MCF 10A (cell line): Measurements from ENCODE around the gene LIMD2. TPM values are rescaled to one million over a fixed set of nuclear protein-coding genes. Genes with fewer than 3 reads are reported as not detected.
"Not testable (repeated sequence)": the region's sequence is repeated elsewhere in the genome, so short reads cannot be mapped to it uniquely, and the experiment has no call there.

Source experiments
- BruUV-seq: library from RNA; stranded (reverse); fragments of 400-500 nt; replicated peaks from 2 replicates; lab custom pipeline; 2021; lab: Mats Ljungman, UMichigan
- CTCF ChIA-PET: fragments of 300-600 bp; sonication (Branson Sonifier 250); formaldehyde crosslinking; extraction: SDS; loops from one replicate; lab custom pipeline; 2021; ENCODE audit warnings: antibody characterized with exemption, inconsistent platforms; lab: Yijun Ruan, JAX
- POLR2A ChIA-PET: fragments of 300-600, 350-650 bp; sonication (Branson Sonifier 250); formaldehyde crosslinking; extraction: SDS; loops from one replicate; lab custom pipeline; 2020; ENCODE audit warnings: antibody characterized with exemption, inconsistent platforms; lab: Yijun Ruan, JAX
- DNase-seq: peaks from one replicate; pipeline ENCODE4 v3.0.0-alpha.2; 2018; ENCODE audit not compliant: unreplicated experiment
- H3K27ac Mint-ChIP-seq: one replicate; pipeline ENCODE4 v1.8.0; 2022; ENCODE audit warnings: mild to moderate bottlenecking, low read depth, mixed read lengths; ENCODE audit not compliant: unreplicated experiment
- H3K27me3 Mint-ChIP-seq: one replicate; pipeline ENCODE4 v1.8.0; 2022; ENCODE audit warnings: mixed read lengths; ENCODE audit not compliant: insufficient read depth, unreplicated experiment
- H3K36me3 Mint-ChIP-seq: one replicate; pipeline ENCODE4 v1.8.0; 2022; ENCODE audit warnings: mild to moderate bottlenecking, moderate library complexity, mixed read lengths; ENCODE audit not compliant: insufficient read depth, unreplicated experiment
- H3K4me1 Mint-ChIP-seq: one replicate; pipeline ENCODE4 v1.8.0; 2022; ENCODE audit warnings: mixed read lengths; ENCODE audit not compliant: insufficient read depth, unreplicated experiment
- H3K4me3 Mint-ChIP-seq: one replicate; pipeline ENCODE4 v1.8.0; 2022; ENCODE audit warnings: mild to moderate bottlenecking, moderate library complexity, mixed read lengths; ENCODE audit not compliant: unreplicated experiment
- H3K9me3 Mint-ChIP-seq: one replicate; pipeline ENCODE4 v1.8.0; 2022; ENCODE audit warnings: mixed read lengths; ENCODE audit not compliant: unreplicated experiment
- intact Hi-C: fragments of 100-400 bp; cut with micrococcal nuclease; formaldehyde crosslinking; loops from 2 replicates; pipeline ENCODE4 v1.14.1; 2022
- total RNA-seq: library from RNA; stranded (reverse); gene quantifications from 2 replicates; pipeline ENCODE4 v1.2.3, GENCODE V29; 2022
- TF ChIP-seq, protein P1 (sequence below): fragments of 200-600 bp; IDR thresholded peaks from one replicate; pipeline ENCODE4 v1.8.0; 2022; ENCODE audit warnings: antibody characterized with exemption, mild to moderate bottlenecking; ENCODE audit not compliant: unreplicated experiment

Gene LIMD2
- total RNA-seq, 1 experiment from 2014 or later, result 0.56 TPM

DNA sequence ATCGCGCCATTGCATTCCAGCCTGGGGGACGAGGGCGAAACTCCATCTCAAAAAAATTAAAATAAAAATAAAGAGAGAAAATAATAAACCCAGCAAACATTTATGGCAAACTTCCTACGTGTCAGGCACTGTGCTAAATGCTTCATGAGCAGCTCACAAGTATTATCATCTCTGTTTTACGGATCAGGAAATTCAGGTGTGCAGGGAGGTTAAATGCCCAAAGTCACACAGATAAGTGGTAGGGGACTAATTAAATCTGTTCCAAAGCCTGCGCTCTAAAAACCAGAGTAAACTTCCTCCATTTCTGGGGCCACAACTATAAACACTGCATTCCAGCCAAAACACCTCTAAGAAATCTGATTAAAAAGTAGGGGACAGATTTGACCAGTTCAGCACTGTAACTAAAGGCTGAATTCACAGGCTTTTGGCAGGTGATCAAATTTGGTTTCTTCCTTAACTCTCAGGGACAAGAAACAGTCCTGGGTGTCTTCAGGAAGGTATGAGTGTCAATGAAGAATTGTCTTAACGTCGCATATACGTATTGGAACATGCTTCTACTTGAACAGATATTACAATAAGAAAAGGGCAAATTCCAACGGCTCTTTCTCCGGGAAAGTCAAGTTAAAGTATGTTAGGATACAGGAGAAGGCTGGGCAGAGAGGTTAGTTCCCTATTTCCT lies 40.7 kb upstream of the LIMD2 start:
- ChIA-PET POLR2A (interaction anchor here (0.6 to 2.6 kb wide), 27 partner anchors 8 to 1675 kb away, joined by 3 to 63 read pairs (median 3); partner anchors contain the start of genes CCDC47, CEP95, DDX42 and DDX5), CTCF (interaction anchor here (0.7 to 1.0 kb wide), 3 partner anchors 94 to 132 kb away, joined by 3 to 5 read pairs (median 3); no protein-coding TSS in a partner anchor)
- Mint-ChIP-seq H3K27ac (peak overlapping the region; percentile 87), H3K9me3 (no peaks in the 10 kb centered on the region), H3K36me3 (peaks cover 21% of the 10 kb centered on the region), H3K4me3 (peak overlapping the region; percentile 89), H3K27me3 (no peaks in the 10 kb centered on the region), H3K4me1 (no peaks in the 10 kb centered on the region)
- peak; percentile 47 for DNase-seq
- intact Hi-C loops, result loop anchor here (2.0 kb wide), 2 partner anchors 32 to 118 kb away; partner anchors contain the start of genes CCDC47 and MAP3K3
- BruUV-seq, result TSS peak; percentile 43
- TF ChIP-seq, protein P1, sequence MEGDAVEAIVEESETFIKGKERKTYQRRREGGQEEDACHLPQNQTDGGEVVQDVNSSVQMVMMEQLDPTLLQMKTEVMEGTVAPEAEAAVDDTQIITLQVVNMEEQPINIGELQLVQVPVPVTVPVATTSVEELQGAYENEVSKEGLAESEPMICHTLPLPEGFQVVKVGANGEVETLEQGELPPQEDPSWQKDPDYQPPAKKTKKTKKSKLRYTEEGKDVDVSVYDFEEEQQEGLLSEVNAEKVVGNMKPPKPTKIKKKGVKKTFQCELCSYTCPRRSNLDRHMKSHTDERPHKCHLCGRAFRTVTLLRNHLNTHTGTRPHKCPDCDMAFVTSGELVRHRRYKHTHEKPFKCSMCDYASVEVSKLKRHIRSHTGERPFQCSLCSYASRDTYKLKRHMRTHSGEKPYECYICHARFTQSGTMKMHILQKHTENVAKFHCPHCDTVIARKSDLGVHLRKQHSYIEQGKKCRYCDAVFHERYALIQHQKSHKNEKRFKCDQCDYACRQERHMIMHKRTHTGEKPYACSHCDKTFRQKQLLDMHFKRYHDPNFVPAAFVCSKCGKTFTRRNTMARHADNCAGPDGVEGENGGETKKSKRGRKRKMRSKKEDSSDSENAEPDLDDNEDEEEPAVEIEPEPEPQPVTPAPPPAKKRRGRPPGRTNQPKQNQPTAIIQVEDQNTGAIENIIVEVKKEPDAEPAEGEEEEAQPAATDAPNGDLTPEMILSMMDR, result no peak

DNA sequence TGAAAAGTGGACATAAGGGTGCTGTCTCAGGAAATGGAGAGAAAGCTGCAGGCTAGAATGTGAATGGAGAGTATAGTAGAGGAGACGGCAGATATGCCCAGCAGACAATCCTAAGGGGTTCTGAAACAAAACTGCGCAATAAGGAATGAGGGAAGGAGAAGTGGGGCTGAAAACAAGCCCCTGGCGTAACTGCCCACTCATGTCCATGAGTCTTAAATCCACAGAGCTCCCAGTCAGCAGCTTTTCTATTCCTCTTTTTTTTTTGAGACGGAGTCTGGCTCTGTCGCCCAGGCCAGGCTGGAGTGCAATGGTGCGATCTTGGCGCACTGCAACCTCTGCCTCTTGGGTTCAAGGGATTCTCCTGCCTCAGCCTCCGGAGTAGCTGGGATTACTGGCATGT lies 35.8 kb upstream of the LIMD2 start:
- no TSS peak for BruUV-seq
- H3K27me3 Mint-ChIP-seq, result no peaks in the 10 kb centered on the region
- no peaks in the 10 kb centered on the region for H3K9me3 Mint-ChIP-seq
- TF ChIP-seq, protein P1, result no peak
- H3K4me1 Mint-ChIP-seq, result no peaks in the 10 kb centered on the region
- POLR2A ChIA-PET, result interaction anchor here (0.7 kb wide), 2 partner anchors 114 to 1109 kb away, joined by 3 read pairs; partner anchors contain the start of gene MAP3K3
- intact Hi-C loops, result no loop called here
- peaks cover 13% of the 10 kb centered on the region for H3K36me3 Mint-ChIP-seq
- CTCF ChIA-PET, result no interaction called here
- H3K27ac Mint-ChIP-seq, result no peak overlapping the region
- no peak for DNase-seq
- H3K4me3 Mint-ChIP-seq, result no peak overlapping the region

GRCh38 chr17:63722403-63722802 lies 22.5 kb upstream of the LIMD2 start:
- intact Hi-C loops, result no loop called here

DNA sequence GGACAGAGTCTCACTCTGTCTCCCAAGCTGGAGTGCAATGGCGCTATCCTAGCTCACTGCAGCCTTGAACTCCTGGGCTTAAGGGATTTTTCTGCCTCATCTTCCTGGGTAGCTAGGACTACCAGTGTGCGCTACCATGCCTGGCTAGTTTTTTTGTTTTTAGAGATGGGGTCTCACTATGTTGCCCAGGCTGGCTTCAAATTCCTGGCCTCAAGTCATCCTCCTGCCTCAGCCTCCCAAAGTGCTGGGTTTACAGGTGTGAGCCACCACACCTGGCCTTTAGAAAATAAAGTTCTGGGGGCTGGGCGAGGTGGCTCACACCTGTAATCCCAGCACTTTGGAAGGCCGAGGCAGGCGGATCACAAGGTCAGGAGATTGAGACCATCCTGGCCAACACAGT lies 20.3 kb upstream of the LIMD2 start:
- H3K36me3 Mint-ChIP-seq, result peaks cover 30% of the 10 kb centered on the region
- H3K27me3 Mint-ChIP-seq, CTCF ChIA-PET, H3K4me3 Mint-ChIP-seq, DNase-seq, H3K27ac Mint-ChIP-seq, H3K9me3 Mint-ChIP-seq, BruUV-seq, intact Hi-C loops, H3K4me1 Mint-ChIP-seq: not testable (repeated sequence)
- POLR2A ChIA-PET, result interaction anchor here (1.1 kb wide), 1 partner anchor 22 kb away, joined by 3 read pairs; no protein-coding TSS in a partner anchor

More at GRCh38 chr17:63722403-63722802, 22.5 kb upstream of the LIMD2 start:
- POLR2A ChIA-PET, result interaction anchor here (0.6 to 1.4 kb wide), 3 partner anchors 9 to 20 kb away, joined by 3 read pairs; no protein-coding TSS in a partner anchor
- TF ChIP-seq, protein P1, result no peak
- CTCF ChIA-PET, result interaction anchor here (0.6 kb wide), 2 partner anchors 352 to 1170 kb away, joined by 3 read pairs; no protein-coding TSS in a partner anchor
- Mint-ChIP-seq H3K9me3 (no peaks in the 10 kb centered on the region), H3K4me3 (no peak overlapping the region), H3K36me3 (peaks cover 36% of the 10 kb centered on the region), H3K27me3 (no peaks in the 10 kb centered on the region), H3K27ac (no peak overlapping the region), H3K4me1 (no peaks in the 10 kb centered on the region)
- DNase-seq, result no peak
- no TSS peak for BruUV-seq
